K562 (cell line): ENCODE measurements around the gene BMPR2. TPM values are rescaled to one million over a fixed set of nuclear protein-coding genes. Genes with fewer than 3 reads are reported as not detected.

ENCODE experiments used
- COPS2 ChIP-seq: fragments of 450-650 bp; conservative IDR thresholded peaks from 2 replicates; pipeline ENCODE4 v1.6.1; 2016; ENCODE audit warnings: mild to moderate bottlenecking, moderate library complexity
- CTBP1 ChIP-seq: fragments of 450-650 bp; IDR thresholded peaks from 2 replicates; pipeline ENCODE4 v1.6.1; 2016; ENCODE audit warnings: borderline replicate concordance
- DACH1 ChIP-seq: fragments of 450-650 bp; IDR thresholded peaks from 2 replicates; pipeline ENCODE4 v1.6.1; 2018; ENCODE audit not compliant: partially characterized antibody
- EGR1 ChIP-seq: fragments of 450-650 bp; conservative IDR thresholded peaks from 2 replicates; pipeline ENCODE4 v1.6.1; 2017; ENCODE audit warnings: mild to moderate bottlenecking
- FOXA1 ChIP-seq: fragments of 450-650 bp; IDR thresholded peaks from 2 replicates; pipeline ENCODE4 v1.6.1; 2016; ENCODE audit warnings: mild to moderate bottlenecking, borderline replicate concordance
- ILF3 ChIP-seq: fragments of 450-650 bp; IDR thresholded peaks from 2 replicates; pipeline ENCODE4 v1.6.1; 2018; ENCODE audit warnings: antibody characterized with exemption, mild to moderate bottlenecking, moderate library complexity, borderline replicate concordance
- KLF6 ChIP-seq: fragments of 250-450 bp; sonication (Bioruptor Pico); IDR thresholded peaks from 2 replicates; pipeline ENCODE4 v1.4.0; 2020; ENCODE audit warnings: mild to moderate bottlenecking, moderate library complexity, borderline replicate concordance
- MEIS2 ChIP-seq: fragments of 450-650 bp; IDR thresholded peaks from 2 replicates; pipeline ENCODE4 v1.6.1; 2014; ENCODE audit warnings: mild to moderate bottlenecking; ENCODE audit not compliant: partially characterized antibody
- MTF1 ChIP-seq: fragments of 250-450 bp; sonication (Bioruptor Pico); IDR thresholded peaks from 2 replicates; pipeline ENCODE4 v1.9.0; 2021; ENCODE audit warnings: moderate library complexity, mild to moderate bottlenecking, inconsistent platforms, borderline replicate concordance
- NCOR1 ChIP-seq: fragments of 450-650 bp; IDR thresholded peaks from 2 replicates; pipeline ENCODE4 v1.6.1; 2016; ENCODE audit warnings: mild to moderate bottlenecking, moderate library complexity
- NONO ChIP-seq, 2 experiments: fragments of 200-400 bp in 1 of 2; fragments of 450-650 bp in 1 of 2; formaldehyde crosslinking in 1 of 2; IDR thresholded peaks; 2 replicates each; pipeline ENCODE4 v1.6.1; 2017; ENCODE audit warnings: low read depth in 2 of 2, mild to moderate bottlenecking in 2 of 2, moderate library complexity in 2 of 2, low read length in 1 of 2
- NR2C2 ChIP-seq, 2 experiments: fragments of 200-800 bp in 1 of 2; sonication (Bioruptor generic) in 1 of 2; sonication (generic) in 1 of 2; formaldehyde crosslinking in 1 of 2; IDR thresholded peaks; 2 replicates each; pipeline versions ENCODE4 v1.6.1 to v1.8.0; 2016 to 2022; ENCODE audit warnings: mild to moderate bottlenecking in 1 of 2, missing compliant biosample characterization in 1 of 2, missing genetic modification characterization in 1 of 2, missing genetic modification reagents in 1 of 2
- PHTF2 ChIP-seq: fragments of 250-450 bp; sonication (Bioruptor Pico); IDR thresholded peaks from 2 replicates; pipeline ENCODE4 v1.5.0; 2021; ENCODE audit warnings: mild to moderate bottlenecking
- POLR2B ChIP-seq: fragments of 450-650 bp; IDR thresholded peaks from 2 replicates; pipeline ENCODE4 v1.6.1; 2018; ENCODE audit warnings: low read depth; ENCODE audit not compliant: partially characterized antibody
- PURB ChIP-seq: sonication (generic); formaldehyde crosslinking; IDR thresholded peaks from 2 replicates; pipeline ENCODE4 v1.9.0; 2021; ENCODE audit warnings: low read depth, mild to moderate bottlenecking, missing genetic modification reagents
- RBFOX2 ChIP-seq: fragments of 200-400 bp; formaldehyde crosslinking; IDR thresholded peaks from 2 replicates; pipeline ENCODE4 v1.6.1; 2017; ENCODE audit warnings: low read depth, mild to moderate bottlenecking, low read length, moderate library complexity
- RBM22 ChIP-seq: fragments of 200-400 bp; formaldehyde crosslinking; IDR thresholded peaks from 2 replicates; pipeline ENCODE4 v1.6.1; 2018; ENCODE audit warnings: low read length, low read depth; ENCODE audit not compliant: poor library complexity, severe bottlenecking
- RCOR1 ChIP-seq, 2 experiments: IDR thresholded peaks; 2 replicates each; pipeline ENCODE4 v1.6.1; 2012; ENCODE audit warnings: low read depth in 2 of 2, low read length in 2 of 2, borderline replicate concordance in 1 of 2, improper control_type of control experiment in 1 of 2
- RFX1 ChIP-seq: fragments of 450-650 bp; IDR thresholded peaks from 2 replicates; pipeline ENCODE4 v1.6.1; 2016; ENCODE audit warnings: mild to moderate bottlenecking, moderate library complexity
- RFX5 ChIP-seq: IDR thresholded peaks from 2 replicates; pipeline ENCODE4 v1.6.1; 2011; ENCODE audit warnings: low read depth, mild to moderate bottlenecking, improper control_type of control experiment, low read length
- SIN3A ChIP-seq, 2 experiments: fragments of 150-350 bp in 1 of 2; IDR thresholded peaks; 2 replicates each; pipeline ENCODE4 v1.6.1; 2011 to 2016; ENCODE audit warnings: borderline replicate concordance in 2 of 2, low read depth in 2 of 2, low read length in 2 of 2, mild to moderate bottlenecking in 2 of 2, moderate library complexity in 2 of 2; ENCODE audit not compliant: control insufficient read depth in 1 of 2
- SMARCA4 ChIP-seq: fragments of 450-650 bp; IDR thresholded peaks from 2 replicates; pipeline ENCODE4 v1.6.1; 2016
- SPI1 ChIP-seq: IDR thresholded peaks from 2 replicates; pipeline ENCODE4 v1.6.1; 2011; ENCODE audit warnings: low read depth, low read length, control low read depth, borderline replicate concordance
- SRSF3 ChIP-seq: fragments of 200-400 bp; formaldehyde crosslinking; IDR thresholded peaks from 2 replicates; pipeline ENCODE4 v1.6.1; 2016; ENCODE audit warnings: mild to moderate bottlenecking, low read length, moderate library complexity; ENCODE audit not compliant: insufficient read depth
- WHSC1 ChIP-seq: IDR thresholded peaks from one replicate; pipeline ENCODE4 v1.6.1; 2012; ENCODE audit warnings: low read length, control low read depth, inconsistent platforms
- YBX1 ChIP-seq: fragments of 450-650 bp; IDR thresholded peaks from 2 replicates; pipeline ENCODE4 v1.7.1; 2016; ENCODE audit warnings: mild to moderate bottlenecking
- ZNF311 ChIP-seq: fragments of 250-450 bp; sonication (Bioruptor Pico); IDR thresholded peaks from 2 replicates; pipeline ENCODE4 v1.4.0; 2020; ENCODE audit warnings: mild to moderate bottlenecking, moderate library complexity
- ZNF589 ChIP-seq: fragments of 200-800 bp; sonication (Bioruptor generic); IDR thresholded peaks from 2 replicates; pipeline ENCODE4 v1.6.1; 2016; ENCODE audit warnings: low read depth, missing genetic modification characterization, missing compliant biosample characterization
- ZNF717 ChIP-seq: fragments of 250-450 bp; sonication (Bioruptor Pico); IDR thresholded peaks from 2 replicates; pipeline ENCODE4 v1.5.0; 2021
- polyA plus RNA-seq, 8 experiments: library from polyadenylated mRNA; depleted of rRNA in 4 of 8; stranded (reverse) in 5 of 8; unstranded in 3 of 8; fragments of >200 nt; fragmentation: Nextera tagmentation in 2 of 8; fragmentation: Illumina TruSeq in 1 of 8; extraction: Ambion mirVana in 2 of 8; extraction: Trizol in 1 of 8; gene quantifications; 2 replicates each; pipeline versions ENCODE4 v1.2.1 to v1.2.3, GENCODE V29; 2011 to 2014; ENCODE audit warnings: inconsistent platforms in 1 of 8, missing spikeins in 1 of 8
- total RNA-seq, 7 experiments: library from RNA; depleted of rRNA in 6 of 7; stranded (reverse); fragments of >200 nt in 6 of 7; fragmentation: Illumina TruSeq in 2 of 7; extraction: Trizol in 2 of 7; gene quantifications; 2 replicates each; pipeline versions ENCODE4 v1.2.1 to v1.2.3, GENCODE V29; 2011 to 2021; ENCODE audit warnings: low replicate concordance in 1 of 7
- TF ChIP-seq, protein P1 (sequence below): fragments of 250-450 bp; sonication (Bioruptor Pico); IDR thresholded peaks from 2 replicates; pipeline ENCODE4 v1.9.0; 2021; ENCODE audit warnings: mild to moderate bottlenecking
- TF ChIP-seq, protein P2 (sequence below): sonication (generic); formaldehyde crosslinking; IDR thresholded peaks from 2 replicates; pipeline ENCODE4 v1.8.0; 2022; ENCODE audit warnings: mild to moderate bottlenecking, missing genetic modification reagents

BMPR2 gene
- total and polyA plus RNA-seq, 9 of the 15 experiments (the other 6 are each of a cell fraction or from before 2014, with no cell fraction given) = 0.73 to 5.0 (median 3.3) TPM

DNA sequence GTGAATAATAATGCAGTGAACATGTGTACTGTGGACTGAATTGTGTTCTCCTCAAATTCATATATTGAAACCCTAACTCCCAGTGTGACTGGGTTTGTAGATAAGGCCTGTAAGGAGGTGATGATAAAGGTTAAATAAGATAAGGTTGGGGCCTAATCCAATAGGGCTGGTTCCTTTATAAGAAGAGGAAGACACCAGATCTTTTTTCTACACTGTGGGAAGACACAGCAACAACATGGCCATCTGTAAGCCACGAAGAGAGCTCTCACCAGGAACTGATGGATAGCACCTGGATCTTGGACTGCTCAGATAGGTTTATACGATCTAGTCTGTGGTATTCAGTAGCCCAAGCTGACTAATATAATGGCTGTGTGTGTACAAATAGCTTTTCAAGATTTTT lies 66.8 kb downstream of the BMPR2 start (continued):
- TF ChIP-seq RCOR1 (IDR thresholded peaks at IDR 0.05; ENCODE audit: borderline replicate concordance in 1 of 2, low read depth in 2 of 2, low read length in 2 of 2) (no peak; a peak in 1 of 4 replicates), WHSC1 (no peak), PURB (no peak), KLF6 (CRISPR knock-in tag) (no peak), RBM22 (no peak), CTBP1 (peak; percentile 70; the same call in 1 of the 2 replicates), PHTF2 (CRISPR knock-in tag) (no peak), SIN3A (IDR thresholded peaks at IDR 0.05; ENCODE audit: borderline replicate concordance in 2 of 2, control insufficient read depth in 1 of 2, low read depth in 2 of 2, low read length in 2 of 2) (no peak), FOXA1 (no peak), POLR2B (no peak), ZNF589 (CRISPR knock-in tag) (no peak), DACH1 (no peak), ZNF717 (CRISPR knock-in tag) (no peak), ILF3 (no peak), NR2C2 (CRISPR knock-in tag; IDR thresholded peaks at IDR 0.05) (no peak), NR2C2 (tag; IDR thresholded peaks at IDR 0.05) (peak; percentile 58; the same call in 1 of the 2 replicates), EGR1 (no peak), ZNF311 (CRISPR knock-in tag) (no peak), NCOR1 (peak; percentile 45; the same call in 1 of the 2 replicates), COPS2 (no peak), SRSF3 (no peak), SMARCA4 (peak; percentile 63), MTF1 (no peak), RFX1 (no peak), NONO (IDR thresholded peaks at IDR 0.05; ENCODE audit: low read depth in 2 of 2, low read length in 1 of 2) (no peak), MEIS2 (peak; percentile 12), RFX5 (no peak), YBX1 (no peak), SPI1 (peak; percentile 13; the same call in 1 of the 2 replicates), RBFOX2 (no peak)
- TF ChIP-seq, protein P1, sequence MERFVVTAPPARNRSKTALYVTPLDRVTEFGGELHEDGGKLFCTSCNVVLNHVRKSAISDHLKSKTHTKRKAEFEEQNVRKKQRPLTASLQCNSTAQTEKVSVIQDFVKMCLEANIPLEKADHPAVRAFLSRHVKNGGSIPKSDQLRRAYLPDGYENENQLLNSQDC (CRISPR knock-in tag) = no peak
- TF ChIP-seq, protein P2, sequence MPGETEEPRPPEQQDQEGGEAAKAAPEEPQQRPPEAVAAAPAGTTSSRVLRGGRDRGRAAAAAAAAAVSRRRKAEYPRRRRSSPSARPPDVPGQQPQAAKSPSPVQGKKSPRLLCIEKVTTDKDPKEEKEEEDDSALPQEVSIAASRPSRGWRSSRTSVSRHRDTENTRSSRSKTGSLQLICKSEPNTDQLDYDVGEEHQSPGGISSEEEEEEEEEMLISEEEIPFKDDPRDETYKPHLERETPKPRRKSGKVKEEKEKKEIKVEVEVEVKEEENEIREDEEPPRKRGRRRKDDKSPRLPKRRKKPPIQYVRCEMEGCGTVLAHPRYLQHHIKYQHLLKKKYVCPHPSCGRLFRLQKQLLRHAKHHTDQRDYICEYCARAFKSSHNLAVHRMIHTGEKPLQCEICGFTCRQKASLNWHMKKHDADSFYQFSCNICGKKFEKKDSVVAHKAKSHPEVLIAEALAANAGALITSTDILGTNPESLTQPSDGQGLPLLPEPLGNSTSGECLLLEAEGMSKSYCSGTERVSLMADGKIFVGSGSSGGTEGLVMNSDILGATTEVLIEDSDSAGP (CRISPR knock-in tag) = no peak
